SU-DHL-6 (cell line): ENCODE results near the gene NOP14.

ENCODE experiments used
- H2AFZ ChIP-seq: fragments of 200-600 bp; sonication (generic); 2 replicates; pipeline ENCODE4 v1.6.1; 2014; ENCODE audit warnings: low read depth, mild to moderate bottlenecking, moderate library complexity, mixed read lengths, antibody characterized with exemption, low read length; ENCODE audit not compliant: severe bottlenecking
- H3F3A ChIP-seq: fragments of 200-600 bp; shearing (Covaris generic); 2 replicates; pipeline ENCODE4 v1.6.0; 2016; ENCODE audit warnings: antibody characterized with exemption, mild to moderate bottlenecking; ENCODE audit not compliant: insufficient read depth
- H3K27ac ChIP-seq: fragments of 200-600 bp; sonication (generic); 2 replicates; pipeline ENCODE4 v1.5.1; 2016; ENCODE audit warnings: low read depth, mild to moderate bottlenecking, low read length, moderate library complexity, mixed read lengths
- H3K27me3 ChIP-seq: fragments of 200-600 bp; sonication (generic), shearing (Covaris generic); 2 replicates; pipeline ENCODE4 v1.6.0; 2014; ENCODE audit warnings: mild to moderate bottlenecking, low read length
- H3K36me3 ChIP-seq: fragments of 200-600 bp; sonication (generic); 2 replicates; pipeline ENCODE4 v1.6.1; 2014; ENCODE audit warnings: mild to moderate bottlenecking, low read length, mixed read lengths
- H3K4me2 ChIP-seq: fragments of 300-600, 200-600 bp; shearing (Covaris generic), sonication (generic); 2 replicates; pipeline ENCODE4 v1.6.0; 2014; ENCODE audit warnings: low read length, low read depth, mild to moderate bottlenecking; ENCODE audit not compliant: poor library complexity, severe bottlenecking
- H3K4me3 ChIP-seq: fragments of 200-600 bp; sonication (generic); 2 replicates; pipeline ENCODE4 v1.5.1; 2014; ENCODE audit warnings: antibody characterized with exemption, low read length, mild to moderate bottlenecking, mixed read lengths; ENCODE audit not compliant: insufficient read depth, poor library complexity, severe bottlenecking
- H3K79me2 ChIP-seq: fragments of 200-600 bp; sonication (generic); 2 replicates; pipeline ENCODE4 v1.6.1; 2014; ENCODE audit warnings: mild to moderate bottlenecking, low read length, moderate library complexity; ENCODE audit not compliant: insufficient read depth
- H3K9ac ChIP-seq: fragments of 200-600 bp; sonication (generic); 2 replicates; pipeline ENCODE4 v1.7.0; 2014; ENCODE audit warnings: mild to moderate bottlenecking, low read length
- H3K9me2 ChIP-seq: fragments of 200-600 bp; sonication (generic); replicated peaks from 2 replicates; pipeline ENCODE4 v1.6.1; 2014; ENCODE audit warnings: low read length; ENCODE audit not compliant: insufficient read depth
- H3K9me3 ChIP-seq: fragments of 200-600 bp; sonication (generic); 2 replicates; pipeline ENCODE4 v1.6.1; 2014; ENCODE audit warnings: low read length, mixed read lengths; ENCODE audit not compliant: insufficient read depth
- H4K20me1 ChIP-seq: fragments of 200-600 bp; sonication (generic); 2 replicates; pipeline ENCODE4 v1.6.1; 2014; ENCODE audit warnings: low read depth, mild to moderate bottlenecking, antibody characterized with exemption, low read length, moderate library complexity, mixed read lengths
- CTCF ChIP-seq: fragments of 200-600 bp; sonication (generic); IDR thresholded peaks from one replicate; pipeline ENCODE4 v1.5.1; 2017; ENCODE audit warnings: antibody characterized with exemption, mild to moderate bottlenecking, low read length, moderate library complexity; ENCODE audit not compliant: insufficient read depth, poor library complexity, severe bottlenecking
- EZH2phosphoT487 ChIP-seq: fragments of 200-600 bp; sonication (generic), shearing (Covaris generic); conservative IDR thresholded peaks from 2 replicates; pipeline ENCODE4 v1.6.1; 2018; ENCODE audit warnings: mild to moderate bottlenecking, antibody characterized with exemption, low read length, moderate library complexity, mixed read lengths

NOP14 gene

GRCh38 chr4:2953496-2953895 is 9.7 kb downstream of the NOP14 start:
- Histone ChIP-seq H2AFZ (no peak overlapping the region), H3K9me2 (no peaks in the 10 kb centered on the region), H3K36me3 (peaks cover 34% of the 10 kb centered on the region), H3K4me3 (no peak overlapping the region), H3K27me3 (no peaks in the 10 kb centered on the region), H3K27ac (no peak overlapping the region), H3K9me3 (no peaks in the 10 kb centered on the region), H3F3A (peaks cover 32% of the 10 kb centered on the region), H3K9ac (no peak overlapping the region), H3K4me2 (no peak overlapping the region), H3K79me2 (peaks cover 28% of the 10 kb centered on the region), H4K20me1 (peaks cover 16% of the 10 kb centered on the region; the same call in 1 of the 2 replicates)
- TF ChIP-seq CTCF = no peak
- TF ChIP-seq EZH2phosphoT487 = no peak

- Histone ChIP-seq H3K9ac (no peak overlapping the region), H3F3A (peaks cover 19% of the 10 kb centered on the region), H3K79me2 (peaks cover under 1% of the 10 kb centered on the region; the same call in 1 of the 2 replicates), H3K27me3 (no peaks in the 10 kb centered on the region), H3K27ac (no peak overlapping the region), H3K4me2 (no peak overlapping the region), H3K9me3 (no peaks in the 10 kb centered on the region), H2AFZ (no peak overlapping the region), H3K9me2 (no peaks in the 10 kb centered on the region), H3K4me3 (no peak overlapping the region), H3K36me3 (peaks cover 16% of the 10 kb centered on the region), H4K20me1 (peaks cover under 1% of the 10 kb centered on the region; the same call in 1 of the 2 replicates)
- TF ChIP-seq EZH2phosphoT487 (no peak), CTCF (no peak)
Measured at GRCh38 chr4:2950221-2950989, 12.8 kb downstream of the NOP14 start.

GRCh38 chr4:2949782-2950125 is 13.5 kb downstream of the NOP14 start:
- TF ChIP-seq EZH2phosphoT487 = no peak
- Histone ChIP-seq H3K36me3 (peaks cover 20% of the 10 kb centered on the region), H4K20me1 (no peaks in the 10 kb centered on the region), H3F3A (peaks cover 18% of the 10 kb centered on the region), H3K4me3 (no peak overlapping the region), H3K9ac (no peak overlapping the region), H3K27ac (no peak overlapping the region), H3K9me2 (no peaks in the 10 kb centered on the region), H2AFZ (no peak overlapping the region), H3K27me3 (no peaks in the 10 kb centered on the region), H3K4me2 (no peak overlapping the region), H3K9me3 (no peaks in the 10 kb centered on the region), H3K79me2 (no peaks in the 10 kb centered on the region)
